ACC112 (cell line): ENCODE measurements around the gene WDR62.

ENCODE experiments used
- H2AFZ ChIP-seq: fragments of 200-600 bp; sonication (generic); one replicate; pipeline ENCODE4 v1.6.0; 2017; ENCODE audit warnings: antibody characterized with exemption, low read length; ENCODE audit not compliant: unreplicated experiment
- H3K27ac ChIP-seq: fragments of 200-600 bp; sonication (generic); 2 replicates; pipeline ENCODE4 v1.5.1; 2014; ENCODE audit warnings: low read depth, mild to moderate bottlenecking, antibody characterized with exemption, low read length, moderate library complexity
- H3K27me3 ChIP-seq: fragments of 200-600 bp; sonication (generic); 2 replicates; pipeline ENCODE4 v1.6.1; 2014; ENCODE audit warnings: mild to moderate bottlenecking, antibody characterized with exemption, low read length, moderate library complexity, mixed read lengths; ENCODE audit not compliant: insufficient read depth
- H3K36me3 ChIP-seq: fragments of 200-600 bp; sonication (generic); 2 replicates; pipeline ENCODE4 v1.6.1; 2016; ENCODE audit warnings: mild to moderate bottlenecking, antibody characterized with exemption, low read length, moderate library complexity, mixed read lengths; ENCODE audit not compliant: insufficient read depth
- H3K4me1 ChIP-seq: fragments of 200-600 bp; sonication (generic); one replicate; pipeline ENCODE4 v1.6.1; 2016; ENCODE audit warnings: low read length, mixed read lengths; ENCODE audit not compliant: insufficient read depth, unreplicated experiment, control insufficient read depth
- H3K4me3 ChIP-seq: fragments of 200-600 bp; sonication (generic); 2 replicates; pipeline ENCODE4 v1.5.1; 2014; ENCODE audit warnings: mild to moderate bottlenecking, low read depth, low read length
- H3K79me2 ChIP-seq: fragments of 200-600 bp; sonication (generic); one replicate; pipeline ENCODE4 v1.6.0; 2016; ENCODE audit warnings: low read length; ENCODE audit not compliant: control insufficient read depth, unreplicated experiment, insufficient read depth

Gene WDR62

GRCh38 chr19:36113894-36114720, 59.4 kb downstream of the WDR62 start:
- Histone ChIP-seq H3K79me2 (peaks cover 8% of the 10 kb centered on the region), H2AFZ (peak overlapping the region; percentile 65), H3K4me3 (peak overlapping the region; percentile 93), H3K36me3 (no peaks in the 10 kb centered on the region), H3K4me1 (peaks cover 4% of the 10 kb centered on the region), H3K27ac (peak overlapping the region; percentile 61), H3K27me3 (no peaks in the 10 kb centered on the region)

GRCh38 chr19:36114721-36115452, 60.2 kb downstream of the WDR62 start, which contains the start of gene POLR2I:
POLR2I (minus strand) TSS chr19:36114875; CDS start chr19:36114856, 19 bp downstream.
- Histone ChIP-seq H3K4me1 (peaks cover 4% of the 10 kb centered on the region), H3K27ac (peak within 1 kb of the TSS; percentile 61), H3K79me2 (peaks cover 8% of the 10 kb centered on the region), H2AFZ (peak within 1 kb of the TSS; percentile 65), H3K27me3 (no peaks in the 10 kb centered on the region), H3K4me3 (peak within 1 kb of the TSS; percentile 93), H3K36me3 (no peaks in the 10 kb centered on the region)

DNA sequence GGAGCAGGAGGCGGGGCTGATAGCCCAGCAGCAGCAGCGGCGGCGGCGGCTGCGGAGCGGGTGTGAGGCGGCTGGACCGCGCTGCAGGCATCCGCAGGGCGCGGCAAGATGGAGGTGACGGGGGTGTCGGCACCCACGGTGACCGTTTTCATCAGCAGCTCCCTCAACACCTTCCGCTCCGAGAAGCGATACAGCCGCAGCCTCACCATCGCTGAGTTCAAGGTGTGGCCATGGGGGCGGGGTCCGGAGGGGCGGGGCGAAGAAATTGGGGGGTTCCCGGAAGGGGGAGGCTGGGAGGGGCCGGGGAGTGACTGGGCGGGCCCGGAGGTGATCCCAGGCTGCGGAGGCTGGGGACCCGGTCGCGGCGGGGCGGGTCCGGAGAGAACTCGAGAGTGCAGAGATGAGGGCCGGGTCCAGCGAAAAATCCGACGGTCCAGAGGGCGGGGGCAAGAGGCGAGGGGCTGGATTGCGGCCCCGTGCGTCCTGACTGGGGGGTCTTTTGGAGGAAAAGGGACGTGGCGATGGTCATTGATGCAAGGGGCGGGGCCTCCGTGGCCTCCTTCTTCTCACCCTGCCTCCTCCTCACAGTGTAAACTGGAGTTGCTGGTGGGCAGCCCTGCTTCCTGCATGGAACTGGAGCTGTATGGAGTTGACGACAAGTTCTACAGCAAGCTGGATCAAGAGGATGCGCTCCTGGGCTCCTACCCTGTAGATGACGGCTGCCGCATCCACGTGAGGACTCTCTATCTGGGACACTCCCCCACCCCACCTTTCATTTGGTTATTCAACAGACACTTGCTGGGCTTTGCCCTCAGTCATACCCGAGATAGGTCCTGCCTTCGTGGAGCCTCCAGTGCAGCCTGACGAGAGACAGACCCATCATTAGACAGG, 61.0 kb downstream of the WDR62 start, which contains the start of gene TBCB:
TSS of gene TBCB (plus strand) at position 16 of the 891 bp plus-strand sequence. CDS start at position 109, 93 bp downstream.
- Histone ChIP-seq H3K79me2 (peaks cover 8% of the 10 kb centered on the region), H3K27me3 (no peaks in the 10 kb centered on the region), H3K4me1 (peaks cover 4% of the 10 kb centered on the region), H3K27ac (peak within 1 kb of the TSS; percentile 61), H3K36me3 (no peaks in the 10 kb centered on the region), H3K4me3 (peak within 1 kb of the TSS; percentile 93), H2AFZ (peak within 1 kb of the TSS; percentile 65)

DNA sequence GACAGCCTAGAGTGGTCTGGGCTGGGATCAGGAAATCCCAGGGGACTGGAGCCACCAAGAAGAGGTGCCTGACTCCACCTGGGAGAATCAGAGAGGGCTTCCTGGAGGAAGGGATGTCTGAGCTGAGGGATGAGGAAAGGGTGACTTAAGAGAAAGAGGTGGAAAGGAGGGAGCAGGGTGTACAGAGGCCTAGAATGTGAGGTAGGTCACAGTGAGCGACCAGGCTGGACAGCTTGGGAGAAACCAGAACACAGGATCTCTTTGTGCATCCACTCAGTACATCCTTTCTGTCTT, 61.6 kb downstream of the WDR62 start:
- peaks cover 8% of the 10 kb centered on the region for H3K79me2 ChIP-seq
- no peaks in the 10 kb centered on the region for H3K36me3 ChIP-seq
- no peak overlapping the region for H3K27ac ChIP-seq

GRCh38 chr19:36120092-36120983, 65.6 kb downstream of the WDR62 start:
- Histone ChIP-seq H3K27me3 (no peaks in the 10 kb centered on the region), H3K79me2 (peaks cover 8% of the 10 kb centered on the region), H3K4me1 (peaks cover 4% of the 10 kb centered on the region), H2AFZ (no peak overlapping the region), H3K36me3 (no peaks in the 10 kb centered on the region), H3K4me3 (no peak overlapping the region), H3K27ac (no peak overlapping the region)

More for the DNA sequence above, 61.6 kb downstream of the WDR62 start:
- Histone ChIP-seq H3K4me3 (peak overlapping the region; percentile 93), H3K4me1 (peaks cover 4% of the 10 kb centered on the region), H3K27me3 (no peaks in the 10 kb centered on the region), H2AFZ (no peak overlapping the region)

DNA sequence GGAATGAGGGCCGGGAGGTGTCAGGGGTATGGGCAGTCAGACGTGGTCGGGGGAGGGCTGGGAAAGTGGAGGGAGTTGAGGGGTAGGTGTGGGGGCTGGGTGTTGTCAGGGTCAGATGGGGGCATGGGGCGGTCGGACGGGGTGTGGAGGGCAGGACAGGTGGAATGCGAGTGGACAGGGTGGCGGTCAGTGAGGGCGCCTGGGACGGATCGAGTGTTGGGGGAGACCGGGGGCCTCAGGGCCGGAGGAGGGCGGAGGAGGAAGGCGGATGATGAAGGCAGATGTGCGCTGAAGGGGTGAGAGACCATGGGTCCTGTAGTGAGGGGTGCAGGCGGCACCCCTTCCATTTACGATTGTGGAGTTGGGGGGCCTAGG, 66.3 kb downstream of the WDR62 start:
- Histone ChIP-seq H3K4me1 (peaks cover 4% of the 10 kb centered on the region), H3K27me3 (no peaks in the 10 kb centered on the region), H2AFZ (no peak overlapping the region), H3K4me3 (no peak overlapping the region), H3K36me3 (no peaks in the 10 kb centered on the region), H3K79me2 (peaks cover 8% of the 10 kb centered on the region), H3K27ac (no peak overlapping the region)

GRCh38 chr19:36121486-36122124, 66.9 kb downstream of the WDR62 start:
- no peak overlapping the region for H3K4me3 ChIP-seq
- H3K27me3 ChIP-seq = no peaks in the 10 kb centered on the region
- H3K79me2 ChIP-seq = peaks cover 3% of the 10 kb centered on the region
- H3K36me3 ChIP-seq = no peaks in the 10 kb centered on the region
- H2AFZ ChIP-seq = no peak overlapping the region
- H3K27ac ChIP-seq = no peak overlapping the region
- H3K4me1 ChIP-seq = no peaks in the 10 kb centered on the region

DNA sequence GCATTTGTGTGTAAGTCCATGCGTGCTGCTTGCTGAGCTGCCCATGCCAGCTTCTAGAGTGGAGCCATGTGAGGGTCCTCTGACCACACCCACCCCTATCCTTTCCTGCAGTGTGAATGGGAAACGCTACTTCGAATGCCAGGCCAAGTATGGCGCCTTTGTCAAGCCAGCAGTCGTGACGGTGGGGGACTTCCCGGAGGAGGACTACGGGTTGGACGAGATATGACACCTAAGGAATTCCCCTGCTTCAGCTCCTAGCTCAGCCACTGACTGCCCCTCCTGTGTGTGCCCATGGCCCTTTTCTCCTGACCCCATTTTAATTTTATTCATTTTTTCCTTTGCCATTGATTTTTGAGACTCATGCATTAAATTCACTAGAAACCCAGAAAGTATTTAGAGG, 70.9 kb downstream of the WDR62 start:
- Histone ChIP-seq H3K27ac (no peak overlapping the region), H3K4me3 (no peak overlapping the region), H3K36me3 (no peaks in the 10 kb centered on the region), H3K4me1 (no peaks in the 10 kb centered on the region), H3K79me2 (no peaks in the 10 kb centered on the region), H2AFZ (no peak overlapping the region), H3K27me3 (no peaks in the 10 kb centered on the region)

- Histone ChIP-seq H3K27ac (peak overlapping the region; percentile 42), H3K4me3 (peak overlapping the region; percentile 69), H2AFZ (peak overlapping the region; percentile 65), H3K79me2 (no peaks in the 10 kb centered on the region), H3K4me1 (no peaks in the 10 kb centered on the region), H3K27me3 (no peaks in the 10 kb centered on the region), H3K36me3 (no peaks in the 10 kb centered on the region)
These were observed 73.7 kb downstream of the WDR62 start for GRCh38 chr19:36128392-36128736.
